IPS-20b (cell line): ENCODE data around the gene LNPEP.

ENCODE experiments used
- H3K27ac ChIP-seq: one replicate; pipeline ENCODE4 v1.5.1; 2013; ENCODE audit warnings: low read length
- H3K27me3 ChIP-seq: 2 replicates; pipeline ENCODE4 v1.6.1; 2013; ENCODE audit warnings: mild to moderate bottlenecking, low read length, inconsistent platforms; ENCODE audit not compliant: insufficient read depth
- H3K36me3 ChIP-seq: 2 replicates; pipeline ENCODE4 v1.6.1; 2013; ENCODE audit warnings: low read depth, mild to moderate bottlenecking, inconsistent platforms, low read length, moderate library complexity; ENCODE audit not compliant: insufficient read depth
- H3K4me1 ChIP-seq: 2 replicates; pipeline ENCODE4 v1.6.1; 2013; ENCODE audit warnings: mild to moderate bottlenecking, control low read depth, inconsistent platforms, low read length, moderate library complexity; ENCODE audit not compliant: insufficient read depth
- H3K4me3 ChIP-seq: 2 replicates; pipeline ENCODE4 v1.5.1; 2013; ENCODE audit warnings: mild to moderate bottlenecking, low read length, inconsistent platforms
- H3K9ac ChIP-seq: 2 replicates; pipeline ENCODE4 v1.6.1; 2013; ENCODE audit warnings: low read depth, mild to moderate bottlenecking, inconsistent platforms, low read length, moderate library complexity
- H3K9me3 ChIP-seq: 2 replicates; pipeline ENCODE4 v1.6.1; 2013; ENCODE audit warnings: mild to moderate bottlenecking, low read depth, low read length, inconsistent platforms; ENCODE audit not compliant: insufficient read depth

Gene LNPEP

DNA sequence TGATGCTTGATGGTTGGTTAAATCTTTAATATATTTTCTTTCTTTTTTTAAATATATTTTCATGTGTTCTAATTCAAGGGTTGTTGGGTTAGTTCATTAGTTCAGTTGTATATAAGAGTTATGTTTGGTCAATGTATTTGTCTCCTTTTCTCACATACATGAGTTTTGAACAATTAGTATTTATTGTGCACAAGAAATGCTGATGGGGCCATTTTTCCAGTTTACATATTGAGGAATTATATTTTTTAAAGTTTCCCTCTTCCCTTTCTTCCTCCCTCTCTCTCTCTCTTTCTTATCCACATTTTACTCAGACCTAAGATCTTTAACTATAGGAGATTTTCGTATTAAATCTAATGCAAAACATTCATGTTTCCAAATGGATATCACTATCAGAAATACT lies 74.0 kb downstream of the LNPEP start:
- Histone ChIP-seq H3K9ac (no peak overlapping the region), H3K9me3 (no peaks in the 10 kb centered on the region), H3K4me1 (no peaks in the 10 kb centered on the region), H3K4me3 (no peak overlapping the region), H3K36me3 (no peaks in the 10 kb centered on the region; the same call in 1 of the 2 replicates), H3K27me3 (no peaks in the 10 kb centered on the region), H3K27ac (no peak overlapping the region)

DNA sequence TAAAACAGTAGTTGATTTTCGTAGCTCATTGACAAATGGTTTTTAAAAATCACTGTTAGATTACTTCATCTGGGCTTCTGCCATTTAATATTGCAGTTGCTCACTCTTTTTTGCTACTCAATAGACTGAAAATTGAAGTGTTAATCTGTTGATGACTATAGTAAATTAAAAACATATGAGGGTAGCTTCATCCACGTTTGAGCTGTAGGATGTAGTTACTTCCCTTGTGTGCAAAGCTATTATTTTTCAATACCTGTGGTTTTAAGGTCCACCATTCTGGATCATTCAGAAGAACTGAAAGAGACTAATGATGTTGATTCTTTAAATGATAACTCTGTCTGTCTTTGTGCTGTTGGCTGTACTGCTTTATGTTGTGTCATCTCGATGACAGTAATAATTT lies 74.7 kb downstream of the LNPEP start:
- Histone ChIP-seq H3K9me3 (no peaks in the 10 kb centered on the region), H3K27ac (no peak overlapping the region), H3K4me3 (no peak overlapping the region), H3K36me3 (no peaks in the 10 kb centered on the region; the same call in 1 of the 2 replicates), H3K9ac (no peak overlapping the region), H3K4me1 (no peaks in the 10 kb centered on the region), H3K27me3 (no peaks in the 10 kb centered on the region)

DNA sequence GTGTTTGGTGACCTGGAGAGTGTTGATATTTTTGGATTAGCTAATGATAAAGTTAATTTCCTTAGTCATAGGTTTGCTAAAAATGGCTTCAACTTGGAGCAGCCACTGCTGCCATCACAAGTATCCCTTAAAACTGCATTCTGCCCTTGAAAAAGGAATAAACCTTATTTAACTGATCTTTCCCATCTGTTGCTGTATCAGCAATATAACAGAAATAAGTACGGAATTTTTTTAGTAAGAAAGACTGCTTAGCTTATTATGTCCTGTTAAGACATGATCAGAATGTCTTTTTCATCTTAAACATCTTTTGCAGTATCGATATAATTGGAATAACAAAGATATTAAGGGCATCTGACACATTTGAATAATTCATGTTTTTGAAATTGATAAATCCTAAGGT lies 75.7 kb downstream of the LNPEP start:
- Histone ChIP-seq H3K27me3 (no peaks in the 10 kb centered on the region), H3K4me1 (no peaks in the 10 kb centered on the region), H3K36me3 (no peaks in the 10 kb centered on the region; the same call in 1 of the 2 replicates), H3K27ac (no peak overlapping the region), H3K9ac (no peak overlapping the region), H3K9me3 (no peaks in the 10 kb centered on the region), H3K4me3 (no peak overlapping the region)

DNA sequence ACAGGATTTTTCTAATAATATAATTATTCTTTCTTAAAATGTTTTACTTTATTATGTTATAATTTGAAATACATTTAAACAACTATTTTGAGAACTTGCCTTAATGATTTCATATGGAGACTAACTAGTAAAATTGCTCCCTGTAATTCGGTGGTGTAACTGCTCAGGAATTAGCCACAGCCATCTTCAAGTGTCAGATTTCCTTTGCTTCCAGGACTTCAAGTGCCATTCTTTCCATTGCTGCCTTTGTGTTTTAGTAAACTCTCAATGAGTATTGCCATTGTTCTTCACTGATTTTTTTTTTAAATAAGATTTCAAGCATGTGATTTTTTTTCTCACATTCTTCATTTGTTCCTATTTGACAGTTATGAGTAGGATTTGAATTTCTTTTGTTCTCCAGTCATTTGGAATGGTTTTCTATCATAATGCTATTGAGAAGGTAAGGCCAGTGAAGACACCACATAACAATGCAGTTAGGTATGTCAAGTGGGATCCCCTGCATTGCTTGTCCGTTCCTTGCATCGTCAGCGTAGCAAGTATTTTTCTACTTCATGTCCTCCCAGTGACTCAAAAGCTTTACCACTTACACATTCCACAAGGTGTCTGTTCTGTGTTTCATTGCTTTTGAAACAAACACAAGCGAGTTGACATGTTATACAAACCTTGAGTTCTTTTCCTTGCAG lies 83.7 kb downstream of the LNPEP start:
- Histone ChIP-seq H3K27ac (no peak overlapping the region), H3K27me3 (no peaks in the 10 kb centered on the region), H3K4me3 (no peak overlapping the region), H3K9me3 (no peaks in the 10 kb centered on the region), H3K9ac (no peak overlapping the region), H3K36me3 (no peaks in the 10 kb centered on the region; the same call in 1 of the 2 replicates), H3K4me1 (peaks cover 5% of the 10 kb centered on the region; the same call in 1 of the 2 replicates)

DNA sequence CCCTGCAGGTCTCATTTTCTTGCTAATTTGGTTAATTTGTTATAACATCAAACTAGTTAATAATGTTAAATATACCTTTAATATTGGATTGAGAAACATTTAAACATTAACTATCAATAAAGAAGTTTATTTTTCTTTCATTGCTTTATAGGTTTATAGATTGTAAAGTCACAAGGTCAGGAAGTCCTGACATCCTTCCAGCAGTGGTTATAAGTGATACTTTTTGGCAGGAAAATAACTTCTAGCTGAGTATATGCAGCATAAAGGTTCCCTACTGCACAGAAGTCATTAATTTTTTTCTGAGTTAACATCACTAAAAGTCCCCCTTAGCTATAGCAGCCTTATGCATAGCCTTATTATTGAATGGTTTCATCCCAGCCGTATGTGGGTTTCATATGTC lies 85.5 kb downstream of the LNPEP start:
- Histone ChIP-seq H3K36me3 (no peaks in the 10 kb centered on the region), H3K9me3 (no peaks in the 10 kb centered on the region), H3K27me3 (no peaks in the 10 kb centered on the region), H3K4me1 (peaks cover 5% of the 10 kb centered on the region; the same call in 1 of the 2 replicates), H3K27ac (no peak overlapping the region), H3K9ac (no peak overlapping the region), H3K4me3 (no peak overlapping the region)

DNA sequence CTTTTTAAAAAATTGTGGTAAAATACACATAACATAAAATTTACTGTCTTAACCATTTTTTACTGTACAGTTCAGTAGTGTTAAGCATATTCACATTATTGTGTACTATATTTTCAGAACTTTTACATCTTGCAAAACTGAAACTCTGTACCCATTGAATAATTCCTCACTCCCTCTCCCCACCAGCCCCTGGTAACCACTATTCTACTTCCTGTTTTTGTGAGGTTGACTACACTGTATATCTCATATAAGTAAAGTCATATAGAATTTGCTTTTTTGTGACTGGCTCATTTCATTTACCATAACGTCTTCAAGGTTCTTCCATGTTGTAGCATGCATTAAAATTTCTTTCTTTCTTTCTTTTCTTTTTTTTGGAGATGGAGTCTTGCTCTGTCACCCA lies 87.0 kb downstream of the LNPEP start:
- Histone ChIP-seq H3K27me3 (no peaks in the 10 kb centered on the region), H3K36me3 (no peaks in the 10 kb centered on the region), H3K4me1 (peaks cover 5% of the 10 kb centered on the region; the same call in 1 of the 2 replicates), H3K9me3 (no peaks in the 10 kb centered on the region), H3K4me3 (no peak overlapping the region), H3K27ac (no peak overlapping the region), H3K9ac (no peak overlapping the region)

DNA sequence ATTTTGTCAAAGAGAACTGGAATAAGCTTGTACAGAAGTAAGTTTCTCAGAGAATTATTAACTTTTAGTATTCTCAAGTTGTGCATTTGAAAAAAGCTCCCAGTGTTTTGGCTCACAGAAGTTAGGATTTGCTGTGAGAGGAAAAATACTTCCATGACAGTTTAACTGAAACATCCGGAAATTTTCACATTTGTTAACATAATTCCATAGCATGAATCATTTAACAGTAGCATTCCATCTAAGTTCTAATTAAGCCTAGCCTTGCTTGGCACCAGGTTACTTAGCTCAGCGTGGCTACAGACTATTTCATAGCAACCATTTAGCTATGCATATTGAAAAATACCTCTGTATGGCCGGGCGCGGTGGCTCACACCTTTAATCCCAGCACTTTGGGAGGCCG lies 90.8 kb downstream of the LNPEP start:
- Histone ChIP-seq H3K36me3 (no peaks in the 10 kb centered on the region), H3K4me3 (no peak overlapping the region), H3K27ac (no peak overlapping the region), H3K9me3 (no peaks in the 10 kb centered on the region), H3K9ac (no peak overlapping the region), H3K27me3 (no peaks in the 10 kb centered on the region), H3K4me1 (no peaks in the 10 kb centered on the region; the same call in 1 of the 2 replicates)

DNA sequence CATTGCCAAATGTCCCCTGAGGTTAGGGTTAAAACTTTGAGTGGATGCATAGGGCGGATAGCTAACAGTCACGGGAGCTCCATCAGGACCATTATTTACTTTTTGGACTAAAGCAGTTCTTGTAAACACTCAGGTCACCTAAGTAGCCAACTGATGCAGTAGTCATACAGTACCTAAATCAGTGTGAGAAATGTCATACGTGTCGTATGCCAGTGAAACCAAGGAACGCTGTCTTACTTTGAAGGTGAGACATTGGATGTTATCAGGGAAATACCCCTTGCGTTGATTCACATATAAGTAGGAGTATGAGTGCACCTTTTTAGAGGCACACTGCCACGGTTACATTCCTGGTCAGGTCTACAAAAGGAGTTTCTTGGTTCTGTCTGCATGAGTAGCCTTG lies 101.9 kb downstream of the LNPEP start:
- Histone ChIP-seq H3K4me3 (no peak overlapping the region), H3K27me3 (no peaks in the 10 kb centered on the region), H3K9me3 (no peaks in the 10 kb centered on the region), H3K36me3 (no peaks in the 10 kb centered on the region), H3K4me1 (0 out of 2 replicates have a peak, but pooled peaks cover 3% of the 10 kb centered on the region), H3K9ac (no peak overlapping the region), H3K27ac (no peak overlapping the region)

DNA sequence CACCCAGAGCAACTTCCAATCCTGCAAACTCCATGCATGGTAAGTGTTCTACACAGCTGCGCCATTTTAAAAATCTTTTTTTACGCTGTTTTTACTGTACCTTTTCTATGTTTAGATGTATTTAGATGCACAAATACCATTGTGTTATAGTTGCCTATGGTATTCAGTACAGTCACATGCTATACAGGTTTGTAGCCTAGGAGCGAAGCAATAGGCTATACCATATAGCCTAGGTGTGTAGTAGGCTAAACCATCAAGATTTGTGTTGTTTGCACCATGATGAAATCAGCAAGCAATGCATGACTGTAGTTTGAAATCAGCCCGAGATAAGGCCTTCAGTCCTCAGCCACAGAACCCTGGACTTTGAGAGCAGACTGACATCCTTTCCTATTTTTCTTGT lies 105.4 kb downstream of the LNPEP start:
- no peaks in the 10 kb centered on the region for H3K27me3 ChIP-seq
- no peaks in the 10 kb centered on the region for H3K36me3 ChIP-seq
- H3K27ac ChIP-seq, result no peak overlapping the region
- no peak overlapping the region for H3K4me3 ChIP-seq
- no peaks in the 10 kb centered on the region for H3K9me3 ChIP-seq
- H3K9ac ChIP-seq, result no peak overlapping the region
- H3K4me1 ChIP-seq, result 0 out of 2 replicates have a peak, but pooled peaks cover 8% of the 10 kb centered on the region

DNA sequence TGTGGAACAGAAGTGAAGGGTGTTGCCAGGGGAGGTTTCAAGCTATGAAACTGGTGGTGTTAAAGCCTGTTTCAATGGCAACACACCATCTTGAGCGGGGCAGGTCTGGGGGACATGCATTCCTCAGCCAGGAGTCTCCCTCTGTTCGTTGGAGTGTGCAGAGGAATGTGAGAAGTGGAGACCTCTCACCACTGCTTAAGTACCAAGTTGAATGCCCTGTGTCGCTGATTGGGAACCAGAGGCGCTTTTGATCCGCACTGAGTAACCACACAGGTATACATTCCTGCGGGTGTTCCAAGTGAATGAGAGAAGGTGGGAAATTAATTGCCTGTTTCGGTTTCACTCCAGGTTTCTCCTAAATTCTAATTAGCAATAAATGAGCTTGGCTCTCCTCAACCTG lies 107.1 kb downstream of the LNPEP start:
- Histone ChIP-seq H3K27ac (no peak overlapping the region), H3K9ac (no peak overlapping the region), H3K4me3 (no peak overlapping the region), H3K9me3 (no peaks in the 10 kb centered on the region), H3K27me3 (no peaks in the 10 kb centered on the region), H3K36me3 (no peaks in the 10 kb centered on the region), H3K4me1 (peaks cover 6% of the 10 kb centered on the region; the same call in 1 of the 2 replicates)

DNA sequence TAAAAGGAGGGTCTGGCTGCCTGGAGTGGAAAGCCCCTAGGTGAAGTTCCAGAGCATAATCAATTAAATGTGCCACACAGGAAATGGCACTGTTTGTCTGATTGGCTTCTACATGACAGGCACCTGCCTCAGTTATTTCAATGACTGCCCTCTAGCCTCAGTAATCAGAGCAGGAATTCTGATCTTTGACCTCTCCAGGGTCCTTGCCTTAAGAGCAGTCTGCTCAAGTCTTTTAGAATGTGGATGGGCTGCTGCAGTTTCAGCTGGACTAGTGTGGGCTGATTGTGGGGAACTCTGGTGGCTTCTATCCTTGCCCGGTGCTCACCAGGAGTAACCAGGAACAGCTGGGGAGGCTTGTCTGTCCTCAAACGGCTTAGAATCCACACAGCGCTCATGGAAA lies 107.6 kb downstream of the LNPEP start:
- Histone ChIP-seq H3K4me3 (no peak overlapping the region), H3K27ac (no peak overlapping the region), H3K9me3 (no peaks in the 10 kb centered on the region), H3K36me3 (no peaks in the 10 kb centered on the region), H3K9ac (no peak overlapping the region), H3K4me1 (peaks cover 6% of the 10 kb centered on the region; the same call in 1 of the 2 replicates), H3K27me3 (no peaks in the 10 kb centered on the region)

DNA sequence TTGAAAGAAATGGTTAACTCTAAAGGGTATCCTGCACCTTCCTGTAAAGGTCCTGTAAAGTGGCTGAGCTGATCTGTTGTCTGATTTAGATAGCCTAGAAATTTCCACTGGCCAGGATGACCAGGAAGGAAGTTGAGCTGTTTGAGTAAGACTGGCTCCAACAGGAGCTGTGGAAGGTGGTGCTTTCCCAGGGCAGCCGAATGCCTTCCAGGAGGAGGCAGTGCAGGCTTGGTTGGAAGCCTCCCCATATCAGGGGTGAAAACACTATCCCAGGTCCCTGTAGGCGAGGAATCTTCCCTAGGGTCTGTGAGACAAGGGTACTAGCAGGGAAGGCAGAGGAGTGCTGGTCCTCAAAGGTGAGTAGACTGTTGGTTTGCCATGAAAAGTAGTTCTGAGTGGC lies 108.2 kb downstream of the LNPEP start:
- H3K27me3 ChIP-seq, result no peaks in the 10 kb centered on the region
- no peaks in the 10 kb centered on the region for H3K36me3 ChIP-seq
- no peak overlapping the region for H3K4me3 ChIP-seq
- H3K9me3 ChIP-seq, result no peaks in the 10 kb centered on the region
- H3K27ac ChIP-seq, result no peak overlapping the region
- H3K4me1 ChIP-seq, result peaks cover 6% of the 10 kb centered on the region; the same call in 1 of the 2 replicates
- H3K9ac ChIP-seq, result no peak overlapping the region
